ENCODE results near the gene MCTP2.

DNA sequence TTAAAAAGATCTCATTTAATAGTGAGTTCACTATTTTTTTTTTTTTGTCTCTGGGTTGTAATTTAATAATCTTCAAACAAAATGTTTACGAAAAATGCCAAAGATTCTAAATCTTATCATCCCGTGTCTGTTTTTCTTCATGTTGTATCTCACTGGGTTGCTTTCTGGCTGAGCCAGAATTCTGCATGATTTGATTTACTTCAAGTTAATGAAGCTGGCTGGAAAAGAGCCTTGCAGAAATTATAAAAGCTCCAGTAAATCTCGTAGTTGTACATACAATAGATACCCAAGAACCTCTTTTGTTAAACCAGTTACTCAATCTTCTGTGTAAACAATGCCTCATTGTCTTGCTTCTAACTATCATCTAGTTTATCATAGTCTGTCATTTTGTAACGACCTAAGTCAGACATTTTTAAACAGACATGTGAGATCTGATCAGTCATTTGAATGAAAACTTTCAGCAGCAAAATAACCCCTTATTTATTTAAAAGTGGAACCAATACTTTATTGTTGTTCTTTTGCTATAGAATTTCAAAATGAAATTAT is 249.0 kb downstream of the MCTP2 start:
- TF ChIP-seq EP300 (IDR thresholded peaks at IDR 0.05; ENCODE audit: borderline replicate concordance in 1 of 2, low read depth in 2 of 2, low read length in 2 of 2) (no peak), POLR2A (IDR thresholded peaks at IDR 0.05; ENCODE audit: control extremely low read depth in 1 of 2, low read depth in 2 of 2, low read length in 2 of 2) (no peak), YY1 (IDR thresholded peaks at IDR 0.05; ENCODE audit: low read depth, low read length) (no peak), EGR1 (IDR thresholded peaks at IDR 0.05; ENCODE audit: borderline replicate concordance, low read depth, low read length) (no peak), POLR2AphosphoS5 (IDR thresholded peaks at IDR 0.05; ENCODE audit: low read depth, low read length) (no peak), CREB1 (IDR thresholded peaks at IDR 0.05) (no peak)
